NB4 (cell line): Measurements from ENCODE around the gene PCDHGB2.

ENCODE experiments used
- CTCF ChIP-seq: IDR thresholded peaks from one replicate; pipeline ENCODE4 v1.5.1; 2012; ENCODE audit warnings: low read depth, low read length
- POLR2A ChIP-seq: IDR thresholded peaks from 2 replicates; pipeline ENCODE4 v1.6.1; 2011; ENCODE audit warnings: mild to moderate bottlenecking; ENCODE audit not compliant: insufficient read length; ENCODE audit errors: extremely low read depth

GRCh38 chr5:141355641-141356040 lies 4.2 kb upstream of the PCDHGB2 start:
- TF ChIP-seq CTCF (no peak), POLR2A (no peak)
